Tibial nerve (tissue), 4 donors: Measurements from ENCODE around the gene KLF8. TPM values are rescaled to one million over a fixed set of nuclear protein-coding genes. Genes with fewer than 3 reads are reported as not detected.

Experiments used
- DNase-seq, 2 donors: peaks; one replicate each; pipeline ENCODE4 v3.0.0-alpha.2; 2019; ENCODE audit warnings: low spot score in 2 of 2
- H3K27ac ChIP-seq, 4 donors: fragments of 200-600 bp; sonication (generic) in 3 of 4; one replicate each; pipeline ENCODE4 v1.5.1; 2017 to 2019; ENCODE audit warnings: mild to moderate bottlenecking in 1 of 4
- H3K27me3 ChIP-seq, 2 donors: fragments of 200-600 bp; sonication (generic) in 1 of 2; one replicate each; pipeline versions ENCODE4 v1.5.1 to v1.6.0; 2017 to 2019
- H3K36me3 ChIP-seq, 3 donors: fragments of 200-600 bp; sonication (generic); one replicate each; pipeline ENCODE4 v1.5.1; 2018 to 2019
- H3K4me1 ChIP-seq, 4 donors: fragments of 200-600 bp; sonication (generic) in 3 of 4; one replicate each; pipeline ENCODE4 v1.5.1; 2017 to 2019
- H3K4me3 ChIP-seq, 4 donors: fragments of 200-600 bp; sonication (generic) in 3 of 4; one replicate each; pipeline ENCODE4 v1.5.1; 2017 to 2019; ENCODE audit warnings: mild to moderate bottlenecking in 1 of 4, moderate library complexity in 1 of 4
- H3K9me3 ChIP-seq, 4 donors: fragments of 200-600 bp; sonication (generic) in 3 of 4; one replicate each; pipeline ENCODE4 v1.5.1; 2017 to 2019
- CTCF ChIP-seq, 5 experiments: fragments of 200-600 bp in 3 of 5; fragments of 450-650 bp in 2 of 5; sonication (generic) in 3 of 5; IDR thresholded peaks; one replicate each; pipeline ENCODE4 v1.5.1; 2016 to 2019; ENCODE audit warnings: antibody characterized with exemption in 5 of 5, mild to moderate bottlenecking in 3 of 5, moderate library complexity in 2 of 5
- EP300 ChIP-seq, 2 donors: sonication (generic); formaldehyde crosslinking; IDR thresholded peaks; one replicate each; pipeline ENCODE4 v1.6.1; 2017; ENCODE audit warnings: antibody characterized with exemption in 2 of 2, mild to moderate bottlenecking in 1 of 2
- POLR2A ChIP-seq, 2 donors: fragments of 450-650 bp; IDR thresholded peaks; one replicate each; pipeline ENCODE4 v1.6.1; 2017; ENCODE audit warnings: antibody characterized with exemption in 2 of 2, mild to moderate bottlenecking in 2 of 2, moderate library complexity in 2 of 2
- WGBS, 2 donors: methylation state at CpG; one replicate each; pipeline ENCODE4 v1.1.5; 2018; 5-methylcytosine and 5-hydroxymethylcytosine counted together
- total RNA-seq, 4 donors: library from RNA; depleted of rRNA; stranded (reverse); fragments of >200 nt; gene quantifications; one replicate each; pipeline ENCODE4 v1.1.0, GENCODE V29; 2016

The KLF8 gene
- total RNA-seq, 4 donors from 2014 or later: 20.5 to 28.8 (median 24.1) TPM

- TF ChIP-seq EP300 (IDR thresholded peaks at IDR 0.05) (no peak), POLR2A (IDR thresholded peaks at IDR 0.05) (no peak), CTCF (IDR thresholded peaks at IDR 0.05) (no peak)
- no peaks in the 10 kb centered on the region for H3K9me3 ChIP-seq
- WGBS, 2 donors: 54 to 82% methylated on average over 3 of the region's 3 CpGs
Measured at GRCh38 chrX:56314334-56314733, 82.2 kb downstream of the KLF8 start.

GRCh38 chrX:56318076-56318475 lies 85.9 kb downstream of the KLF8 start:
- TF ChIP-seq CTCF (IDR thresholded peaks at IDR 0.05): no peak
- no peak for TF ChIP-seq EP300 (IDR thresholded peaks at IDR 0.05)
- no peak for TF ChIP-seq POLR2A (IDR thresholded peaks at IDR 0.05)
- 69% methylated on average over 2 of the region's 2 CpGs; no CpG with 5 or more reads in 1 of the 2 donors for WGBS, 2 donors
- peaks cover 0 to 8% (median 0%) of the 10 kb centered on the region in 4 donors for H3K9me3 ChIP-seq

More at GRCh38 chrX:56314334-56314733, 82.2 kb downstream of the KLF8 start:
- Histone ChIP-seq H3K27ac (no peak overlapping the region), H3K4me3 (no peak overlapping the region), H3K4me1 (no peaks in the 10 kb centered on the region), H3K27me3 (no peaks in the 10 kb centered on the region), H3K36me3 (no peaks in the 10 kb centered on the region)
- DNase-seq: no peak

GRCh38 chrX:56319165-56319564 lies 87.0 kb downstream of the KLF8 start:
- Histone ChIP-seq H3K27ac (no peak overlapping the region), H3K27me3 (no peaks in the 10 kb centered on the region), H3K36me3 (no peaks in the 10 kb centered on the region), H3K4me1 (no peaks in the 10 kb centered on the region), H3K4me3 (no peak overlapping the region), H3K9me3 (peaks cover 0 to 8% (median 0%) of the 10 kb centered on the region in 4 donors)
- TF ChIP-seq EP300 (IDR thresholded peaks at IDR 0.05): no peak
- TF ChIP-seq POLR2A (IDR thresholded peaks at IDR 0.05): no peak
- no peak for TF ChIP-seq CTCF (IDR thresholded peaks at IDR 0.05)
- no peak for DNase-seq

More at GRCh38 chrX:56318076-56318475, 85.9 kb downstream of the KLF8 start:
- Histone ChIP-seq H3K27ac (no peak overlapping the region), H3K36me3 (no peaks in the 10 kb centered on the region), H3K4me3 (no peak overlapping the region), H3K4me1 (no peaks in the 10 kb centered on the region), H3K27me3 (no peaks in the 10 kb centered on the region)
- DNase-seq: no peak
